HG02852 (cell line): ENCODE results near the gene RNPEPL1.
A peak's percentile ranks its signal among the peaks of the same experiment; 100 is the strongest.

Experiments used
- ATAC-seq: cut with Tn5 transposase; IDR thresholded peaks from one replicate; pipeline ENCODE4 v1.9.1; 2021; ENCODE audit warnings: mild to moderate bottlenecking, moderate library complexity; ENCODE audit not compliant: unreplicated experiment

RNPEPL1 gene

GRCh38 chr2:240576036-240576435 is 7.8 kb downstream of the RNPEPL1 start:
- no peak for ATAC-seq

- no peak for ATAC-seq
These were observed 8.3 kb downstream of the RNPEPL1 start for GRCh38 chr2:240576436-240577205.

GRCh38 chr2:240577281-240578109 is 9.2 kb downstream of the RNPEPL1 start:
- no peak for ATAC-seq

DNA sequence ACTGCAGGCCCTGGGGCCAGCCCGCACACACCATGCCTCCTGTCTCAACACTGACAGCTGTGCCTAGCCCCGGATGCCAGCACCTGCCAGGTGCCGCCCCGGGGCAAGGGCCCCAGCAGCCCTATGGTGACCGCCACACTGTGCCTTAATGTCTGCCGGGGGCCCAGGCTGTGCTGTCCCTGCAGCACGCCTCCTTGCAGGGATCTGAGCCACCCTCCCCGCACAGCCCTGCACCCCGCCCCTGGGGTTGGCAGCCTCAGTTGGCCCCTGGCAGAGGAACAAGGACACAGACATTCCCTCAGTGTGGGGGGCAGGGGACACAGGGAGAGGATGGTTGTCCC is 9.8 kb downstream of the RNPEPL1 start:
- ATAC-seq: no peak

GRCh38 chr2:240578488-240578887 is 10.2 kb downstream of the RNPEPL1 start:
- ATAC-seq: no peak

GRCh38 chr2:240579071-240579762 is 10.9 kb downstream of the RNPEPL1 start:
- peak; percentile 21 for ATAC-seq

- peak; percentile 42 for ATAC-seq
These were observed 11.7 kb downstream of the RNPEPL1 start for GRCh38 chr2:240579771-240580614.

DNA sequence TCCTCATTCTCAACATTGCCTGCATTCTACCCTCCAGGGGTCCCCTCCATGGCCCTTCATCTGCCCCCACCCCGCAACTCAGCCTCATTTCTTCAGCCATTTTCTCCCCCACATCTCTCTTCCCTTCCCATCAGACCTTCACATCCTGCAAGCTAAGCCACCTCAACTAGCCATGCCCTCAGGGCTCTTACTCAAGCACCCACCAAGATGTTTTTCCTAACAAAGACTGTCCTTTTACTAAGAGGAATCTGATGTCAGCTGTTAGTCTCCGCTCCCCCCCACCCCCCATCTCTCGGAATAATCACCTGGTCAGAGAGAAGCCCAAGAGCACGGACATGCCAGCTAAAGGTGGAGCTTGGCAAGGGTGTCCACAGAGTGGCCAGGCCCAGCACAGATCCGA is 13.5 kb downstream of the RNPEPL1 start:
- ATAC-seq: no peak

GRCh38 chr2:240582781-240583180 is 14.5 kb downstream of the RNPEPL1 start:
- ATAC-seq: no peak

DNA sequence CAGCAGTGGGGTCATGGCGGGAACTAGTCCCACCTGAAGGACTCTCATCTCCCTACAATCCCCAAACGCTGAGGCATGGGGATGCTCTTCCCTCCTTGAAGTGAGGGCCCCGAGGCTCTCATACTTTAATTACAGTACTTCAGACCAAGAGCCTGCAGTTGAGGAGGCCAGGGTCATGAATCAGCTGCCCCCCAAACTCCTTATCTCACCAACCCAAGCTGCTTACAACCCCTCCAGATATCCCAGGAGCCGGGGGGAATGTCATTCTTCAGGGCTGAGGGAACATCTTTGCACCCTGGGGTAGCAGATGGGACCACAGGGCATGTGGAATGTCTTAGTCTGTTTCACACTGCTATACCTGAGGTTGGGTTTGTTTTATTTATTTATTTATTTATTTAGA is 15.5 kb downstream of the RNPEPL1 start:
- no peak for ATAC-seq

DNA sequence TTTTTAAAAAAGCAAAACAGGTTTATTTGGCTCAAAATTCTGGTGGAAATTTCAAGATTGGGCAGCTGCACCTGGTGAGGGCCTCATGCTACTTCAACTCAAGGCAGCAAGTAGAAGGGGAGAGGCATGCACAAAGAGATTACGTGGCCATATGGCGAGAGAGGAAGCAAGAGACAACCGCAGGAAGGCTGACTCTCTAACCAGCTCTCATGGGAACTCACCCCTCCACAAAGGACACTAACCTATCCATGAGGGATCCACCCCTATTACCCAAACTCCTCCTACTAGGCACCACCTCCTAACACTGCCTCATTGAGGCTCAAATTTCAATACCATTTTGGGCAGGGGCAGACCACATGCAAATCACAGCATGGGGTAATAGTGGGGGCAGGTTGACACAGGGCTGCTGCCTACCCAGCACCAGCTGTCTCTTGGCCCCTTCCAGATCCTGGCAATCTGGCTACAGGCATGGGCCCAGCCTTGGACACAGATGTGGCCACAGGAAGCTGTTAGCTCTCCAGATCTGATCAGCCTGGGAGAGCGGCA is 16.3 kb downstream of the RNPEPL1 start:
- ATAC-seq: peak; percentile 52

DNA sequence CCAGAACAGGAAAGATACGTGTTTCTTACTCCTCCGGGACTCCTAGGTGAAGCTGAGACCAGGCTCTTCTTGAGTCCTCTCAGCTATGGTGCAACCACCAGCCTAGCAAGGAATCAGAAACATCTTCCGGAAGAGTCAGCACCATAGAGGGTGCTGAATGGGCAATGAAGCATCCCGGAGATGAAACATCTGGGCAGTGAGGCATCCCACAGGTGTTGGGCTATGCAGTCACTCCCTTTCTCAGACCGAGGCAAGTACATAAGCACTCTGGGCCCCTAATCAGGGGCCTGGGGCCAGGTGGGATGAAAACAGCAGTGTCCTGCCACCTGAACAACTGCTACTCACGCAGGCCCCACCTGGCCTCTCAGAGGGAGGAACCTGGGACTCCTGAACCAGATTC is 16.8 kb downstream of the RNPEPL1 start:
- peak; percentile 24 for ATAC-seq

- no peak for ATAC-seq
These were observed 17.5 kb downstream of the RNPEPL1 start for GRCh38 chr2:240585681-240586197.

DNA sequence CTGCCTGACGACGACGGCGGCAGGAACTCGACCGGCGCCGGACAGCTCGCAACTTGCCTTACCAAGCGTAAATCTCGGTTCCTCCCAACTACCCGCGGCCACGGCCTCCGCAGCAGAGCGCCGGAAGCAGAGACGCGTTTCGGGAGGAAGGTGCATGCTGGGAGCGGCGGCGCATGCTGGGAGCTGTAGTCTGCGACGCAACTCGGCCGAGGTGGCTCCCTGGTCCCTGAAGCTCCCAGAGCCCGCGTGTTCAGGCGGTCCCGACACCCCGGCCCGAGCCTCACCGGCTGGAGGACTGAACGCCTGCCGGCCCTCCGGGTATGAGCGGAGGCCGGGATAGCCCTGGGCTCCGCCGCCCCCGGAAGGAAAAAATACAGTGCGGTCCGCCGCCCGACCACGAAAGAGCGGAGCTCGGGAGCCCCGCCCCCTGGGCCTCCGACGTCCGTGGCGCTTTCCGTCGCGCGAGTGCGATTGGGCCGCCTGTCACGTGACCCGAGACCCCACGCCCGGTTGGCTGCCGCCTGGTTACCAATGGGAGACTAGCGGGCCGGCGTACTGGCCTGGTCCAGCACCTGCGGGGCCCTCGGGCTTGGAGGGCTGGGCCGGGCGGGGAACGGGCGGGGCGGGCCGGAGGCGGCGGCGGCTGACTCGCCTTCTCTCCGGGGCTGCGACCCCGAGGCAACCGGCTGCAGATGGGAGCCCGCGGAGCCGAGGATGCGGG is 18.1 kb downstream of the RNPEPL1 start, which contains the start of gene CAPN10:
Gene CAPN10, plus strand, starts transcription at position 537 of the 721 bp plus-strand sequence. Its CDS starts 178 bp downstream, at position 715.
- ATAC-seq: peak; percentile 64

GRCh38 chr2:240586919-240587800 is 18.9 kb downstream of the RNPEPL1 start:
- ATAC-seq: peak; percentile 1

DNA sequence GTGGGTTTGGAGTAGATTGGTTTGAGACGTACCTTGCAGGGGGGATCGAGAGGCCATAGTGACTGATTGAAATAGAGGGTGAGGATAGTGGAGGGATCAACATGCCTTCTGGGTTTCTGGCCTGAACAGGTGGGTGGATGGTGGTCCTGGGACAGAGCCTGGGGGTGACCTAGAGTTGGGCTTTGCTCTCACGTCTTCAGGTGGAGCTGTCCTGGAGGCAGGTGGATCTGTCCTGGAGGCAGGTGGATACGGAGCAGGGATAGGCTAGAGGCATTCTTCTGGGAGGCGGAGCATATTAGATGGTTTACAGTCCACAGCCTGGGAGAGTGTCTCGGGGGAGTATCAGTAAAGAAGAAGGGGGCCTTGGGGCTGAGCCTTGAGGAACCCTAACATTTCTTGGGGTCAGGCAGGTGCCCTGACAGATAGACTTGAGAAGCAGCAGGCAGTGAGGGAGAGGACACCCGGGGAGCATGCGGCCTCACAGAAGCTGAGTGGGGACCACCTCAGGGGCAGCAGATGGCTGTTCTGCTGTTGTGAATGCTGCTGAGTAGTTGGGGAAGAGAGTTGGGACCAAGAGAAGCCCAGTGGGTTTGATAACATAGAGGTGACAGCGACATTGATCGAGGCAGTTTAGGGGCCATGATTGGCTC is 19.8 kb downstream of the RNPEPL1 start:
- ATAC-seq: no peak

DNA sequence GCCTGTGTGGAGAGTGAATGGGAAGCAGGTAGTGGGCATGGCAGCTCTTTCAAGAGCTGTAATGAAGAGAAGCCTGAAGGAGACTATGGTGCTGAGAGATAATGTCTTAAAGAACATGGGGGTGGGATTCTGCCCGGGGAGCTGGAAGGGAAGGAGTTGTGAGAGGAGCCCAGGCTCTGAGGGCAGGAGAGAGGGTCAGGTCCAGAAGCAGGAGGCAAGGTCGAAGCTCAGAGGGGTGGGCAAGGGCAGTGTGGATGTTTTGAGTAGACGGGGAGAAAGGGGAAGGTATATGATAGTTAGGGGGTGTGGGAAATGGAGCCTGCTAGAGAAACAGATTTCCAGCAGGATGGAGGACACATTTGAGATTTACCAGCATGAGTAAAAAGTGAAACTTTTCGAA is 20.4 kb downstream of the RNPEPL1 start:
- ATAC-seq: no peak

- ATAC-seq: no peak
These were observed 21.1 kb downstream of the RNPEPL1 start for GRCh38 chr2:240589375-240589774.
